Liver (tissue), 9 donors: Measurements from ENCODE around the gene MAP7D3. TPM values are rescaled to one million over a fixed set of nuclear protein-coding genes. Genes with fewer than 3 reads are reported as not detected.

ENCODE experiments used
- DNase-seq: peaks from one replicate; pipeline ENCODE4 v3.0.0-alpha.2; 2017; ENCODE audit warnings: low spot score
- H3K27ac ChIP-seq, 2 donors: one replicate each; pipeline ENCODE4 v1.7.0; 2013; ENCODE audit warnings: inconsistent platforms in 2 of 2, low read length in 2 of 2, control low read depth in 1 of 2, low read depth in 1 of 2, mild to moderate bottlenecking in 1 of 2
- H3K27me3 ChIP-seq, 4 donors: one replicate each; pipeline versions ENCODE4 v1.6.1 to v1.7.0; 2013; ENCODE audit warnings: low read length in 3 of 4, inconsistent platforms in 1 of 4, mild to moderate bottlenecking in 1 of 4, moderate library complexity in 1 of 4; ENCODE audit not compliant: control insufficient read depth in 4 of 4, insufficient read depth in 4 of 4
- H3K36me3 ChIP-seq, 4 donors: one replicate each; pipeline versions ENCODE4 v1.6.1 to v1.7.0; 2013; ENCODE audit warnings: low read length in 3 of 4, mild to moderate bottlenecking in 3 of 4, low read depth in 1 of 4, moderate library complexity in 1 of 4; ENCODE audit not compliant: control insufficient read depth in 4 of 4, insufficient read depth in 3 of 4
- H3K4me1 ChIP-seq, 4 donors: one replicate each; pipeline versions ENCODE4 v1.6.1 to v1.7.0; 2013; ENCODE audit warnings: low read length in 3 of 4, mild to moderate bottlenecking in 3 of 4, moderate library complexity in 1 of 4; ENCODE audit not compliant: control insufficient read depth in 4 of 4, insufficient read depth in 4 of 4
- H3K4me3 ChIP-seq, 3 donors: one replicate each; pipeline versions ENCODE4 v1.6.1 to v1.7.0; 2013; ENCODE audit warnings: low read length in 3 of 3, control low read depth in 1 of 3, low read depth in 1 of 3, mild to moderate bottlenecking in 1 of 3
- H3K9ac ChIP-seq, 2 donors: one replicate each; pipeline ENCODE4 v1.7.0; 2013; ENCODE audit warnings: low read length in 2 of 2, mild to moderate bottlenecking in 2 of 2, moderate library complexity in 2 of 2, control low read depth in 1 of 2, low read depth in 1 of 2
- H3K9me3 ChIP-seq, 4 donors: one replicate each; pipeline versions ENCODE4 v1.6.1 to v1.7.0; 2013; ENCODE audit warnings: low read length in 3 of 4; ENCODE audit not compliant: control insufficient read depth in 4 of 4
- ATF3 ChIP-seq: IDR thresholded peaks from 2 replicates; pipeline ENCODE4 v1.6.1; 2016; ENCODE audit warnings: antibody characterized with exemption
- EGR1 ChIP-seq, 2 donors: IDR thresholded peaks; 2 replicates each; pipeline ENCODE4 v1.6.1; 2016 to 2018; ENCODE audit warnings: antibody characterized with exemption in 2 of 2, low read depth in 2 of 2
- FOXA1 ChIP-seq: IDR thresholded peaks from 2 replicates; pipeline ENCODE4 v1.6.1; 2016; ENCODE audit warnings: antibody characterized with exemption
- GABPA ChIP-seq, 2 donors: IDR thresholded peaks in 1 of 2; conservative IDR thresholded peaks in 1 of 2; 2 replicates each; pipeline ENCODE4 v1.6.1; 2016; ENCODE audit warnings: antibody characterized with exemption in 2 of 2, mild to moderate bottlenecking in 1 of 2, moderate library complexity in 1 of 2
- HNF4A ChIP-seq, 2 donors: conservative IDR thresholded peaks; 2 replicates each; pipeline ENCODE4 v1.6.1; 2016; ENCODE audit warnings: antibody characterized with exemption in 2 of 2, mild to moderate bottlenecking in 2 of 2
- MAX ChIP-seq: IDR thresholded peaks from 2 replicates; pipeline ENCODE4 v1.6.1; 2016; ENCODE audit warnings: antibody characterized with exemption
- NR2F2 ChIP-seq: IDR thresholded peaks from 2 replicates; pipeline ENCODE4 v1.6.1; 2016; ENCODE audit warnings: antibody characterized with exemption
- REST ChIP-seq: IDR thresholded peaks from 2 replicates; pipeline ENCODE4 v1.6.1; 2016; ENCODE audit warnings: antibody characterized with exemption, mild to moderate bottlenecking
- RXRA ChIP-seq, 2 donors: IDR thresholded peaks; 2 replicates each; pipeline ENCODE4 v1.6.1; 2017 to 2018; ENCODE audit warnings: antibody characterized with exemption in 2 of 2, mild to moderate bottlenecking in 1 of 2
- SP1 ChIP-seq: IDR thresholded peaks from 2 replicates; pipeline ENCODE4 v1.6.1; 2018; ENCODE audit warnings: antibody characterized with exemption, mild to moderate bottlenecking
- TAF1 ChIP-seq: conservative IDR thresholded peaks from 2 replicates; pipeline ENCODE4 v1.6.1; 2016; ENCODE audit warnings: antibody characterized with exemption, mild to moderate bottlenecking
- YY1 ChIP-seq: IDR thresholded peaks from 2 replicates; pipeline ENCODE4 v1.6.1; 2016; ENCODE audit warnings: antibody characterized with exemption, mild to moderate bottlenecking
- ZBTB33 ChIP-seq: IDR thresholded peaks from 2 replicates; pipeline ENCODE4 v1.6.1; 2016; ENCODE audit warnings: antibody characterized with exemption
- WGBS: extraction: QIAGEN DNeasy Blood & Tissue Kit; methylation state at CpG from one replicate; pipeline ENCODE4 v1.1.7; 2013; 5-methylcytosine and 5-hydroxymethylcytosine counted together
- polyA plus RNA-seq, 2 donors: library from polyadenylated mRNA; stranded (reverse) in 1 of 2; unstranded in 1 of 2; fragments of 200-250 nt in 1 of 2; fragments of >200 nt in 1 of 2; fragmentation: Nextera tagmentation in 1 of 2; extraction: Ambion mirVana in 1 of 2; gene quantifications; one replicate each; pipeline versions ENCODE4 v1.2.1 to v1.2.3, GENCODE V29; 2013 to 2015
- total RNA-seq, 2 donors: library from RNA; depleted of rRNA; stranded (reverse); fragments of >200 nt; gene quantifications; one replicate each; pipeline ENCODE4 v1.2.3, GENCODE V29; 2014
- TF ChIP-seq, protein P1 (sequence below): fragments of 150-350 bp; IDR thresholded peaks from 2 replicates; pipeline ENCODE4 v1.5.1; 2017; ENCODE audit warnings: improper control_type of control experiment, low read depth, low read length; ENCODE audit not compliant: missing input control
- donor health status: healthy.
- donor health status: healthy.
- donor health status: healthy.
- donor health status: healthy.
- donor health status: healthy.

MAP7D3 gene
- total and polyA plus RNA-seq, 4 donors: 1.6 to 4.4 (median 3.1) TPM

GRCh38 chrX:136198010-136198409, 53.2 kb downstream of the MAP7D3 start (continued):
- TF ChIP-seq REST: no peak

- no peak for TF ChIP-seq SP1
- no peak for TF ChIP-seq HNF4A (conservative IDR thresholded peaks at IDR 0.05)
- TF ChIP-seq RXRA (IDR thresholded peaks at IDR 0.05): no peak
- no peak for TF ChIP-seq ATF3
- TF ChIP-seq MAX: no peak
- no peak for TF ChIP-seq ZBTB33
- TF ChIP-seq YY1: no peak
- no peak for TF ChIP-seq FOXA1
- no peak for TF ChIP-seq EGR1 (IDR thresholded peaks at IDR 0.05; ENCODE audit: low read depth in 2 of 2)
- TF ChIP-seq REST: no peak
- no peak for TF ChIP-seq NR2F2
- no peak for TF ChIP-seq TAF1
- TF ChIP-seq, protein P1, sequence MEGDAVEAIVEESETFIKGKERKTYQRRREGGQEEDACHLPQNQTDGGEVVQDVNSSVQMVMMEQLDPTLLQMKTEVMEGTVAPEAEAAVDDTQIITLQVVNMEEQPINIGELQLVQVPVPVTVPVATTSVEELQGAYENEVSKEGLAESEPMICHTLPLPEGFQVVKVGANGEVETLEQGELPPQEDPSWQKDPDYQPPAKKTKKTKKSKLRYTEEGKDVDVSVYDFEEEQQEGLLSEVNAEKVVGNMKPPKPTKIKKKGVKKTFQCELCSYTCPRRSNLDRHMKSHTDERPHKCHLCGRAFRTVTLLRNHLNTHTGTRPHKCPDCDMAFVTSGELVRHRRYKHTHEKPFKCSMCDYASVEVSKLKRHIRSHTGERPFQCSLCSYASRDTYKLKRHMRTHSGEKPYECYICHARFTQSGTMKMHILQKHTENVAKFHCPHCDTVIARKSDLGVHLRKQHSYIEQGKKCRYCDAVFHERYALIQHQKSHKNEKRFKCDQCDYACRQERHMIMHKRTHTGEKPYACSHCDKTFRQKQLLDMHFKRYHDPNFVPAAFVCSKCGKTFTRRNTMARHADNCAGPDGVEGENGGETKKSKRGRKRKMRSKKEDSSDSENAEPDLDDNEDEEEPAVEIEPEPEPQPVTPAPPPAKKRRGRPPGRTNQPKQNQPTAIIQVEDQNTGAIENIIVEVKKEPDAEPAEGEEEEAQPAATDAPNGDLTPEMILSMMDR: no peak
- TF ChIP-seq GABPA (IDR thresholded peaks at IDR 0.05 in 1 of 2, conservative IDR thresholded peaks at IDR 0.05 in 1 of 2): no peak
- H3K27me3 ChIP-seq: no peaks in the 10 kb centered on the region
Observed at GRCh38 chrX:136196691-136197155, 54.5 kb downstream of the MAP7D3 start.

More at GRCh38 chrX:136196691-136197155, 54.5 kb downstream of the MAP7D3 start:
- 87% methylated on average over 7 of the region's 7 CpGs for WGBS
- H3K9ac ChIP-seq: no peak overlapping the region
- H3K4me1 ChIP-seq: peaks cover 0 to 5% (median 2%) of the 10 kb centered on the region in 4 donors
- H3K36me3 ChIP-seq: no peaks in the 10 kb centered on the region
- no peak for DNase-seq
- no peaks in the 10 kb centered on the region for H3K9me3 ChIP-seq
- no peak overlapping the region for H3K27ac ChIP-seq
- no peak overlapping the region for H3K4me3 ChIP-seq
